Tibial nerve (tissue), 4 donors: ENCODE measurements around the gene TRDN.

Experiments
- CTCF ChIP-seq, 5 experiments: fragments of 200-600 bp in 3 of 5; fragments of 450-650 bp in 2 of 5; sonication (generic) in 3 of 5; IDR thresholded peaks; one replicate each; pipeline ENCODE4 v1.5.1; 2016 to 2019; ENCODE audit warnings: antibody characterized with exemption in 5 of 5, mild to moderate bottlenecking in 3 of 5, moderate library complexity in 2 of 5
- EP300 ChIP-seq, 2 donors: sonication (generic); formaldehyde crosslinking; IDR thresholded peaks; one replicate each; pipeline ENCODE4 v1.6.1; 2017; ENCODE audit warnings: antibody characterized with exemption in 2 of 2, mild to moderate bottlenecking in 1 of 2

DNA sequence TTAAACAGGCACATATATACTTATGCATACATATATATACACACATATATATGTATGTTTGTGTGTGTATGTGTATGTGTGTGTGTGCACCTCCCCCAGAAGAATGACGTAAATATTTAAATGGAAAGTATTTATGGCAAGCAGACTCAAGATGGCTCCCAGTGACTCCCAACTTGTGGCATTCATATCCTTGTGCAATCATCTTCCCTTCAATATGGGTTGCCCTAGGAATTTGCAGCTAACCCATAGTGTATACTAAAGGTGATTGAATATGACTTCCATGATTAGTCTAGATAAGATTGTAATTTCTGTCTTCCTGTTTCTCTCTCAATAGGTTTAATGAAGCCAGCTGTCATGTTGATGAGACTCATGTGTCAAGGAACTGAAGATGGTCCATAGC, 127.6 kb downstream of the TRDN start:
- TF ChIP-seq CTCF (IDR thresholded peaks at IDR 0.05), result no peak
- TF ChIP-seq EP300 (IDR thresholded peaks at IDR 0.05), result no peak
